Right kidney (tissue), 9 donors: ENCODE data around the gene NEDD4L.
"Not testable (repeated sequence)": the region's sequence is repeated elsewhere in the genome, so short reads cannot be mapped to it uniquely, and the experiment has no call there.

Experiments used
- DNase-seq: peaks from one replicate; pipeline ENCODE4 v3.0.0-alpha.2; 2016
- long read RNA-seq, 8 donors: transcript quantifications; one replicate each; lab custom pipeline, GENCODE V29; 2026

NEDD4L gene
- long read RNA-seq, donor 1, transcript NEDD4L-237 (2 exons, 728 nt) = major isoform, 6 of 8 reads
- long read RNA-seq, donor 1, partial matches to known transcripts = 0 of 8 reads
- long read RNA-seq, donor 1, other reads (novel, unspliced or antisense) = 0 of 8 reads
- long read RNA-seq, donor 2, transcript NEDD4L-237 (2 exons, 728 nt) = major isoform, 8 of 10 reads
- long read RNA-seq, donor 2, partial matches to known transcripts = 0 of 10 reads
- long read RNA-seq, donor 2, other reads (novel, unspliced or antisense) = 0 of 10 reads
- long read RNA-seq, donor 3, partial matches to known transcripts = 0 of 6 reads
- long read RNA-seq, donor 3, other reads (novel, unspliced or antisense) = 0 of 6 reads
- long read RNA-seq, donor 4, transcript NEDD4L-237 (2 exons, 728 nt) = major isoform, 8 of 17 reads
- long read RNA-seq, donor 4, partial matches to known transcripts = 5 of 17 reads
- long read RNA-seq, donor 4, other reads (novel, unspliced or antisense) = 0 of 17 reads
- long read RNA-seq, donor 5, full-length matches to known transcripts = 9 of 9 reads
- long read RNA-seq, donor 5, partial matches to known transcripts = 0 of 9 reads
- long read RNA-seq, donor 5, other reads (novel, unspliced or antisense) = 0 of 9 reads
- long read RNA-seq, donor 6, full-length matches to known transcripts = 12 of 23 reads
- long read RNA-seq, donor 6, partial matches to known transcripts = 11 of 23 reads
- long read RNA-seq, donor 6, other reads (novel, unspliced or antisense) = 0 of 23 reads
- long read RNA-seq, donor 7 = 0 reads
- long read RNA-seq, donor 8, full-length matches to known transcripts = 12 of 12 reads
- long read RNA-seq, donor 8, partial matches to known transcripts = 0 of 12 reads
- long read RNA-seq, donor 8, other reads (novel, unspliced or antisense) = 0 of 12 reads

DNA sequence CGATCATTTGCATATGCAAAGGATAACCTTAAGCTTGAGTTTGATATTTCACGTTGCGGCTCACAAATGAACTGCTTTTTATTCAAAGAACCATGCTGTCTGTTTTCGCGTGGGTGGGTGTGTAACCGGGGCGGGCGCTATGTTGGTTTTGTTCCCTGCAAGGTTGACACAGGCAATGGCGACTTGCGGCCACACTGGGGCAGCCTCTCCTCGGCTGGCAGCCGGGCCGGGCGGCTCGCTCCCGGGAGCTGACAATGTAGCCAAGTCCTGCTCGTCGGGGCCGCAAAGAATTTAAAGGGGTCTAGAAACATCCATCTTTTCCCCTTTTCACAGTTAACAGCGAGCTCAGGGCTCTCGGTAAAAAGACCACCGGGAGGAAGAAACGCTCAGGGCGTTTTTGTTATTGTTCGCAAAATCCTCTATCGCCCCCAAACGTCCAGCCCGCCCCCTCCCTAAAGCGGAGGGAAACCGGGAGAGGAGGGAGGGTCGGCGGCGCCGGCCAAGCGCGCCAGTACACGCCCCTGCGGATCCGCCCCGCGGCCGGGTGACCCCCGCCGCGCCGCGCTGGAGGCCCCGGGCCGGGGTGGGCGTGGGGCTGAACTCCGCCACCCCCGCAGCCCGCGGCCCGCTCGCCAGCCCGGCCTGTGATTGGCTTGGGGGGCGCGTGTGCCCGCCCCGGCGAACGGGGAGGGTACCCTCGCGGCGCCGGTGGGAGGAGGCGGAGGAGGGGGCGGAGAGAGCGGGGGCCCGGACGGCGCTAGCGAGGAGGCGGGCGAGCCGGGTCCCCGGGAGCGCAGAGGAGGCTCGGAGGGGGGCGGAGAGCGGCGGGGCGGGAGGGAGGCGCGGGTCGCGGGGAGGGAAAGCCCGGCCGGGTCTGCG lies at the start of gene NEDD4L:
Gene NEDD4L, plus strand, starts transcription at position 736 of the 879 bp plus-strand sequence. CDS start 435 bp downstream, outside the sequence.
- DNase-seq = peak; percentile 93

DNA sequence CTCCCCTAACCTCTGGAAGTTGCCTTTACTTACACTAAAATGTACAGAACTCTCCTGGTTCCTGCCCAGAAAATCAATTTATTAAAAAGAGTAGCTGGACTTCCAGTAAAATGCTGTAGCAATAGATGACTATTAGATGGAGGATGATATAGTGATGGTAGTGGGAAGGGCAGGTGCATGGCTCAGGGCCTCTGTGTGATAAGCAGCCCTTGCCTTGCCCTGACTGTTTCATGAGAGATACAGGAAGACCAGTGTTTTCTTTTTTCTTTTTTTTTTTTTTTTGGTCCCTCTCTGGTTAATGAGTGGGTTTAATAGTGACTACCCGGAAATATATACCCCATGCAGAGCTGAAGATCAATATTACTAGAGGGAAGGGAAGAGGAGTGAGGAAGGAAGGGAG lies 48.7 kb upstream of the NEDD4L start:
- DNase-seq = no peak

DNA sequence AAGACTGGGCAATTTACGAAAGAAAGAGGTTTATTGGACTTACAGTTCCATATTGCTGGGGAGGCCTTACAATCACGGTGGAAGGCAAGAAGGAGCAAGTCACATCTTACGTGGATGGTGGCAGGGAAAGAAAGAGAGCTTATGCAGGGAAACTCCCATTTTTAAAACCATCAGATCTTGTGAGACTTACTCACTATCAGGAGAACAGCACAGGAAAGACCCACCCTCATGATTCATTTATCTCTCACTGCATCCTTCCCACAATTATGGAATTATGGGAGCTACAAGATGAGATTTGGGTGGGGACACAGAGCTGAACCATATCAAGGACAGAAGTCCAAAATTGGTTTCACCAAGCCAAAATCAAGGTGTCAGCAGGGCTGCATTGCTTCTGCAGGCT lies 47.1 kb upstream of the NEDD4L start:
- DNase-seq = not testable (repeated sequence)

DNA sequence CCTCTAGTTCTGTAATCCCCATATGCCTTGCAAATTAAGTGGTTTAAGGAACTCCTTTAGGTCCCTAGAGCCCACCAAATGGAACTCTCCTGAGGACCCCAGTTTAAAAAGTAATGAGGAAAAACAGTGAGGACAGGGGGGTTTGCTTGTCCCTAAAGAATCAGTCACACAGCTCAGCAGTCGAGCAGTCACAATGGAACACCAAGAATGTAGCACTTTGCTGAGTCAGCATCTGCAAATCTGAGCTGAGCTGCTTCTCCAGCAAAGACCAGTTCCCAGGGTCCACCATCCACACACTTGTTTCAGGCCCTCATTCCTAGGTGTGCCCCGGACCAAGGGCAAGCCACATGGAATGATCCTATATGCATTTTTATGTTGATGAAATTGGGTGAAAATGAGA lies 46.2 kb upstream of the NEDD4L start:
- no peak for DNase-seq

DNA sequence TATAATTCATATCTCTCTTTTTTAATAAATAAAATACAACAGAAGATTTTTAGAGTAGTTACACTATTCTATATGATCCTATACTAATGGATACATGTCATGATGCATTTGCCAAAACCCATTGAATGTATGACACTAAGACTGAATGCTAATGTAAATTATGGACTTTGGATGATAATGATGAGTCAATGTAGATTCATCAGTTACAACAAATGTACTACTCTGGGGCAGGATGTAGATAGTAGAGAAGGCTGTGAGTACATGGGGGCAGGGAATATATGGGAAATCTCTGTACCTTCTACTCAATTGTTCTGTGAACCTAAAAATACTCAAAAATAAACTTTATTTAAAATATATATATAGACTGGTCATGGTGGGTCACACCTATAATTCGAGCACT lies 45.6 kb upstream of the NEDD4L start:
- DNase-seq = no peak

DNA sequence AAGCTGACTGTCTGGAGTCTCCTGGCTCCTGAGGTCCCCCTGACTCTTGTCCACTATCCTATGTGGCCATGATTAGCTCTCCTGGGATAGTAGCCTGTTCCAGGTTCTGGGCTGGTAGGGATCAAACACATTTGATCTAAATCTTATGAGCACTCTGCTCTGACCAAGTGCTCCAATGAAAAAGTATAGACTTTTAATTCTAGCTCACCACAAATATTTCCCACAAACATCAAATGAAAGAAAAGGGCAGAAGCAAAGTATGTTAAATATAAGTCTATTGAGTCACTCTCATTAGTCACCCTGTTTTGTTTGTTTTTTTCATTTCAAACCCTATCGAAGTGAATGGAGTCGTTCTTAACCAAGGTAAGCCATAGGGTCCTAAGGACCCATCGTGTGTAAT lies 39.7 kb upstream of the NEDD4L start:
- no peak for DNase-seq

DNA sequence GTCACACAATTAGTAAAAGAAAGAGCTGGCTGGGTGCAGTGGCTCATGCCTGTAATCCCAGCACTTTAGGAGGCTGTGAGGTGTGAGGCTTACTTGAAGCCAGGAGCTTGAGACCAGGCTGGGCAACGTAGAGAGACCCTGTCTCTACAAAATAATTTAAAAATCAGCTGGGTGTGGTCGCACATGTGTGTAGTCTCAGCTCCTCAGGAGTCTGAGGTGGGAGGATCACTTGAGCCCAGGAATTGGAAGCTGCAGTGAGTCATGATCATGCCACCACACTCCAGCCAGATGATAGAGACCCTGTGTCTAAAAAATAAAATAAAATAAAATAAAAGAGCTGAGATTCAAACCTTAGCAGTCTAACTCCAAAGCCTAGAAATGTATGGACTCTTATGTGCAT lies 39.0 kb upstream of the NEDD4L start:
- DNase-seq = no peak

DNA sequence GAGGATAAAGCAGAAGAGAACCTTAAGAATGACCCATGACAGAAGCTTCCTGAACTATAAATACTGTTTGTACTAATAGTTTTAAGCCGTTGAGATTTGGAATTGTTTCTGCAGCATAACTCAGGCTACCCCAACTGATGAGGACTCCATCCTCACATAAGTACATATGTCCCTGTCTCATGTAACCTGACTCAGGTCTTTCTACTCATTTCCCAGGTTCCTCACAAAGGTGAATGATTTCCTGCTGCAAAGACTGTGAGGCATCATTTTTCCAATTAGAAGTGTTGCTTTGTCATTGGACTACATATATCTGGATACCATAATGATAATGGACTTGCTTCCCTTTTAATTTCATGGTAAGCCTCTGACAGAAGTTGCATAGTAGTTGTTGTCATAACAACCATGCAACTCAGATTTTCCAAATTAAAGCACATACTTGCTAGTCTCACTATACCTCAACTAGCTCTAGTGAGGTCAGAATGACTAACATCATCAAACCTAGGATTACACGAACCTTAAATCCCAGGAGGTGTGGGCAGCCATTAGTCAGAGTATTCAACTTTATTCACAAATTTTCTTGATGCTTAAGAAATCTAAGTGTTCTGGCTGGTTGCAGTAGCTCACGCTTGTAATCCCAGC lies 38.0 kb upstream of the NEDD4L start:
- no peak for DNase-seq

DNA sequence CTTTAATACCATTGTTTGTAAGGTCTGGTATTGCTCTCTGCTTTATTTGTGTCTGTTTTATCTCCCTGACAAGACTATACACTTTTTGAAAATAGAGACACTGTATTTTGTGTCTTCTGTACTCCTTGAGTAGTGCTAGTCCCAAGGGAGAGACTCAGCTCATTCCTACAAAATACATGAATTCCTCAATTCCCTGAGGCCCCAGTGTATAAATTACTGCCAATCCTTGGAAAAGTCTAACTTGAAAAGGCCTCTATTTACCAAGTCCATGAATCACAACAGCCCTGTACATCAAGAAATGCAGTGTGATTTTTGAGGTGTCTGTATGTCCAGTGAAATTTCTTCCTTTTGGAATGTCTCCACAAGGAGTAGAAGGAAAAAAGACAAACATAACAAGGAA lies 34.9 kb upstream of the NEDD4L start:
- no peak for DNase-seq

DNA sequence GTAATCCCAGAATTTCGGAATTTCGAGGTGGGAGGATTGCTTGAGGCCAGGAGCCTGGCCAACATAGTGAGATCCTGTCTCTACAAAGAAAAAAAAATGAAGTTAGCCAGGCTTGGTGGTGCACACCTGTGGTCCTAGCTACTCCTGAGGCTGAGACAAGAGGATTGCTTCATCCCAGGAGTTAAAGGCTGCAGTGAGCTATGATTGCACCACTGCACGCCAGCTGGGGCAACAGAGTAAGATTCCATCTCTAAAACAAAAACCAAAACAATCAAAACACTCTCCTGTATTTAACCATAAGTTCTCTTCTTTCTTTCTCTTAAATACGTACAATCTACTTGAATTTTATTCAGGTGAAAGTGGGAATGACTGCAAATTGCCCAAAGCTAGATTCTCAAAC lies 33.8 kb upstream of the NEDD4L start:
- no peak for DNase-seq

DNA sequence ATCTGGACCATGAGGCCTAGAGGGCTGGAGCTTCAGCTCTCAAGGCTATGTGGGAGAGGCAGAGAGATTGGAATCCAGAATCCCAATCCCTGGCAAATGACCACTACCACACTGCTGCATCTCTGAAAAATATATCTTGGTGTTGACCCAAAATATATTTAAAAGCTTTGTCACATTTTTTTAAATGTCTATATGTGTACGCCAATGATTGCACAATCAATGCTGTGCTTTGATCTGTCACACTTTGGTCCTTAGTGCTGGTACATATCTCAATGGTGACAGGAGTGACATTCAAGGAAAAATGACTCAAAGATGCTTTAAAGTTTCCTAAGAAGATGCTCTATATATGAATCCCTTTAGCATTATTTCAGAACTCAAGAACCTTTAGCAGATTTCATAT lies 31.7 kb upstream of the NEDD4L start:
- no peak for DNase-seq

DNA sequence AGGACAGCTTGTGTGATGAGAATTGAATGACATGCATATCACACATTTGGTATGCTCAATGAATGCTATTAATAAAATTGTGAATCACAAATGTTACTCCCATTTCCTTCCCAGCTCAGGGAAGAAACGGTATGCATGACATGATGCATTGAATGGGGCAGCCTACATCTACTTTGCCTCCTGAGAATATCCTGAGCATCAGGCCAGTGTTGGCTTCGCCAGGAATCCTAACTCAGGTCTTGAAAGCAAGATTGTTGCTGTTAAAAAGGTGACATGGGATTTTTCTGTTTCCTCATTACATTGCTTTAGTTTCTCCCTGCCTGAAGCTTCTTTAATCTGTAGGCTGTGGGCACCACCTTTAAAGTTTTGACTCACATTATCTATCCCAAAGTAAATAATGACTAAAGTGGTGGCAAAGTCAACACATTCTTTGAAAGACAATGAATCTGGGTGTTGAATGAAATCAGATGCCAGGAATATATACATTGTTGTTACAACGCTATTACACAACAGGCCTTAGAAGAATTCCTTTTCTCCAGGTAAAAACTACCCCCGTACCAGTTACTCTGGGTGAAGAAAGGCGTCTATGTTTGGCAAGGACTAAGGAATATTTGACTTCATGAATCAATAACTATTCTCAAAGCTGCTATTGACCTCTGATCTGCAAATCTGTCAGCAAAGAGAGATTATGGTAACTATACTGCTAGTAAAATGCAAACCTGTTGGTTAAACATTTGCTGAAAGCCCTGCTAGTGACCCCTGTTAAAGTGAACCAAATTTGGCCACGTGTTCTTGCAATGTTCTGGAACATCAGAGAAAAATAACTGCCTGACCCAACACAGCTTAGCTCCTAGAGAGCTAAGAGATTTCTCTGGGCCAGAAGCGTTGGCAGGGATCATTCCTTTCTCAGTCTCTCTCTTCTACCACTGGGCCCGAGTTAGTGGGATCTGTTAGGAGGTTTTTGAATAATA lies 30.5 kb upstream of the NEDD4L start:
- no peak for DNase-seq

DNA sequence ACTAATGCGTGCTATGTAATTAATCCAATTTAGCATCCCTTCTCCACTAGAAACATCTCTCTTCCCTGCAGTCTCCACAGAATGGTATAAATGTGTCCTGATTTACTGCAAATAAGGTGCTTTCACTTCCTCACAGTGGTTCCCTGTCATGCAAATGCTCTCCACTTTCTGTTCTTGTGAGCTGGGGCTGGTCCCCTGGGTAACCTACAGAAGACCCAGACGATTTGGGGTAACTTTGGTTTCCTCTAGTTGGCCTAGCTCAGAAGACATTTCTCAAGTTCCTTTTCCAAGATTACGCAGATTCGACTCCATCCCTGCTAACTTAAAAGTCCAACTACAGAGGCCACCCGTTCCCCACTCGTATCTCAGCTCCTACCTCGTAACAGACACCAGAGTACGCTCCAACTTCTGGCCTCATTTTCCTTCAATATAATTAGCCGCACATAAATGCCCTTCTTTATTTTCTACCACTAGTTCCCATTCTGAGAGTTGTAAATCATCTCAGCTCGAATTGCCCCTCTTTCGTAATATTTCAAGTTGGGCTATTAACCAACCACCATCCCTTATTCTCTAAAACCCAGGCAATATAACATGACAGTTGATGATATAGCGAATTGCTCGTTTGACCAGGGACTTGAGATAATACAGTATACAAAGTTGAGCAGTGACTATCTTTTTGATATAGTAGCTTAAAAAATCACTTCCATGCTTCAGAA lies 28.8 kb upstream of the NEDD4L start:
- DNase-seq = no peak

DNA sequence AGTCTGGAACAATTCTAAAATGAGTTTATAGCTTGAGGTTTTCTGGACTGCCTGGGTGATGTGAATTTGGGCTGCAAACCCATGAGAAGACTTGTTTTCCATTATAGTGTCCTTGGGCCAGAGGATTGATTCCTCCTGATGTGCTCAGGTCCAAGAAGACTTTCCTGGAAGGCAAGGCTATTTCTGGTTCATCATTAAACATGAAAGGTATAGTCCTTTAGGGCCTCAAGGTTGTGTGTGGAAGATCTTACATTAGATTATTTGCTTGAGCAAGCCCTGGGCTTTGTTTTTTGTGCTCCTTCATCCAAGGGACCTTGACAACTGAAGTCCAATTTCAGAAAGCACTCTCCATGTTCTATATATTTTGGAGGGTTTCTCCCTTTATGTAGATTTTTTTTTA lies 26.8 kb upstream of the NEDD4L start:
- no peak for DNase-seq

DNA sequence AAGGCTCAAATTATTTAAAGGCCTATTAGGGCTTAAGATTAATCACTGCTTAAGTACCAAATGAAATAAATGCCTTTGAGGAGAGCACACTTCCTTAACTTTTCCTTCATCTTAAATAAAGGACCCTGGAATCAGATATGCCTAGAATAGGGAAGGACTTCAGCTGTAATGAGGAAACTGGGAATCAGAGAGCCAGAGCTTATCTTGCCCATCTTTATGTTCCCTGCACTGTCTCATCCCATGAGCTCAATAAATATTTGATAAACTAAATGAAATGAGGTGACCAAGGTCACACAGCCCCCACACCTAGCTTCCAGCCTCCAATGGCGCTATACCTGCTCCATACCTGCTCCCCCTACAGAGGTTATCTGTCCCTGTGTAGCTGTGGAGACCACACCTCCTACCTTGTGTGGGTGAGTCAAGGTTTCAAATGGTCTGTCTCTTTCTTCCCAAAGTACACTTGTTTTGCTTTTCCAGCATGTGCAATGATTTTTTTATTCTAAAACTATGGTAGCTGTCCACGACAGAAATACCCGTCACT lies 23.4 kb upstream of the NEDD4L start:
- no peak for DNase-seq

DNA sequence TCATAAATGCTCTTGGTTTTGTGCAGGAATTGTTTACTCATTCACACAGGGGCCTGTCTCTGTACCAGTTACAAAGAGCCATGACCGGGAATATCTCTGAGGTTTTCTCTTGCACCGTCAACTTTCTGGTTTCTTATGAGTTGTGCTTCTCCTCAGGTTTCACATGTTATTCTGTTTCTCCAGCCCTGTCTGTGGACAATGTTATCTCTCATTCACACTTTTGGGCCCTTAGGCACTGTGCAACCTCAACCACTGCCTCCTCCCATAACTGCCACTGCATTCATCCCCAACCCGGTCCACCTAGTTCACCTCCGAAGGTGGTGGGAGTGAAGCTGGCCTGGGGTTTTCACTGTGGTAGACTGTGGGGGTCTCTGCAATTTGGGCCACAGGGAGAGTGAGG lies 22.5 kb upstream of the NEDD4L start:
- no peak for DNase-seq

DNA sequence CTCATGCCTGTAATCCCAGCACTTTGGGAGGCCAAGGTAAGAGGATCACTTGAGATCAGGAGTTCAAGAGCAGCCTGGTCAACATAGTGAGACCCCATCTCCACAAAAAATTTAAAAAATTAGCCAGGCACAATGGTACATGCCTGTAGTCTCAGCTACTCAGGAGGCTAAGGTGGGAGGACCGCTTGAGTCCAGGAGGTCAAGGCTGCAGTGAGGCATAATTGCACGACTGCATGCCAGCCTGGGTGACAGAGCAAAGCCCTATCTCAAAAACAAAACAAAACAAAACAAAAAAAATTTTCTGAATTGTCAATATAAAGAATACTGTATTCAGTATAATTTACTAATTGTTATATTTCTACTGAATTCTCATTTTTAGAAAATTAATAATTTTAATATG lies 20.9 kb upstream of the NEDD4L start:
- DNase-seq = no peak

DNA sequence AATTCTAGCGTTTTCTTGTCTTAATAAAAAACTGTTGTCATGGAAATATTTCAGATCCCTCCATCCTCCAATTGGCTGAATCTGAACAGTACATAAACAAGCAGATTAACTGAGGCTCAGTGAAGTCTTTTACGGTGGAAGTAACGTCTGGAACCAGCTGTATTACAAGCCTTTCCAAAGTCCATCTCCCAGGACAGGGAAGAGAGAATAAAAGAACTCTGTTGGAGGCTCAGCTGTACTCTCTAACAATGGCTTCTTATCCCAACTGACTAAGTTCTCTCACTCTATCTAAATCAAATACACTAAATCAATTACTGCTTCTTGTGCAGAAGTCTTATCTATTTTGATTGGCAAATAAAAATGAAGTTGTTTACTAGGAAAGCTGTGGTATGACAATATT lies 19.9 kb upstream of the NEDD4L start:
- no peak for DNase-seq

DNA sequence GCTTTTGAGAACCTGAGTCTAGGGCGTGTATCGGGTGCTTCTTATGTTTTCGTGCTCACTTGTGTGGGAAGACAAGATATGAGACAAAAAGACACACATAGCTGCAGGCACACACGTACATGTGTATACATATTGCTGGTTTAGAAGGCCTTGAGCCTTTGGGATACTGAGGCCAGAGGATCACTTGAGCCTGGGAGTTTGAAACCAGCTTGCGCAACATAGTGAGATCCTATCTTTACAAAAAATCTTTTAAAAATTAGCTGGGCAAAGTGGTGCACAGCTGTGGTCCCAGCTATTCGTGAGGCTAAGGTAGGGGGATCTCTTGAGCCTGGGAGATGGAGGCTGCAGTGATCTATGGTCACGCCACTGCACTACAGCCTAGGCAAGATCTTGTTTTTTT lies 18.8 kb upstream of the NEDD4L start:
- DNase-seq = no peak

DNA sequence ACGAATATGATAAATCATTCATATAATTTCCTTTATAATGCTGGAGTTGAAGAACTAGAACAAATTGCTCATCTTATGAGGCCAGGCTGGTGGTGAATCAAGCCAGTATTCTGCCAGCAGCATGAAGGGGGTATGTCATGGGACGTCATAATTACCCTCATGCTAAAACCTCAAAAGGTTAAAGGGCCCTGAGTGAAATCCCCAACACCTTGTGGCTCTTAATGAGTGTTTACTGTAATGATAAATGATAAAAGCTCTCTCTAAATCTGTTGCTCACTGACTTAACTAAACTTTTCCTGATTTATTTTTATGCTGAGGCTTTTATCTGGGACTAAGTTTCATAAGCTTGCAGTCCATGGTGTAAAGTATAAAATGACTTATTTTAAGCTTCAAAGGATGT lies 18.3 kb upstream of the NEDD4L start:
- DNase-seq = no peak
